ENCODE data around the gene UQCR11.
A peak's percentile ranks its signal among the peaks of the same experiment; 100 is the strongest.

UQCR11 gene

DNA sequence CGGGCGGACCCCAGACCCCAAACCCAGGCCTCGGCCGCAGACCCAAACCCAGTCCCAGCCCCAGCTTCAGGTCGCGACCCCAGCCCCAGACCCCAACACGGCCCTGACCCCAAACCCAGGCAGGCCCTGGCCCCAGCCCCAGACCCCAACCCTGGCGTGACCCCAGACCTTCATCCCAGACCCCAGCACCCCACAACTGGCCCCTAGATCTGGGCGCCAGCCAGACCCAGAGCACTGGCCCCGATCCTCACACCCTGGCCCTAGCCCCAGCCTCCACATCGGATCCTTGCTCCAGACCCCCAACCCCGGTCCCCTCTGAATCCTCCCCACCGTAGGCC is 20.1 kb downstream of the UQCR11 start:
- DNase-seq: no peak

DNA sequence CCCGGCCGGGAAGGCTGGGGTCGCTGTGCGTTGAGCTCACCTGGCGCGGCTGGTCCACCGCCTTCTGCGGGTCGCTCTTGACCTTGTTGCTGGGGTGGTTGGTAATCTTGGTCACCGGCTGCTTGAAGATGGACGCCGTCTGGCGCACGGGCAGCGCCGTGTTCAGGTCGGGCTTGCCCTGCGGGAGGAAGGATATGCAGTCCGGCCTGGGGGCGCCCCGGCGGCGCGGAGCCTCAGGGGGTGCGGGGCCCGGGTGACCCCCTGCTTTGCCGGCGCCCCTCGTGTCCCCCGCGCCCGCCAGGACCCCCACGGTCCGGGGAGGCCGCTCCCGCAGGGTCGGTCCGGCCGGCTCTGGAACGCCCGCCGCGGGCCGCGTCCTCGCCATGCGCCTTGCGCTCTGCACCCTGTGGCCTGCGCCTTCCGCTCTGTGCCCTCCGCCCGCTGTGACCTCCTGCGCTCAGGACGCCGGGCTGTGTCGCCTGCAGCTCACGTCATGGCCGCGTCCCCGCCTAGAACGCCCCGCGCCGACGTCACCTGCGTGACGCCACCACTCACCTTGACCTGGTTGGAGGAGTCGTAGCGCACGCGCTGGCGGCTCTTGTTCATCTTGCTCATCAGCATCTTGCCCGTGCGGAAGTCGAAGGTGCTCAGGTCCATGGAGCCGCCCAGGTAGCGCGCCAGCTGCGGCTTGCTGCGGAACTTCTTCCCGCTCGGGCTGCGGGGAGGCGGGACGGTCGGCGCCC is 20.6 kb downstream of the UQCR11 start:
- DNase-seq: no peak

DNA sequence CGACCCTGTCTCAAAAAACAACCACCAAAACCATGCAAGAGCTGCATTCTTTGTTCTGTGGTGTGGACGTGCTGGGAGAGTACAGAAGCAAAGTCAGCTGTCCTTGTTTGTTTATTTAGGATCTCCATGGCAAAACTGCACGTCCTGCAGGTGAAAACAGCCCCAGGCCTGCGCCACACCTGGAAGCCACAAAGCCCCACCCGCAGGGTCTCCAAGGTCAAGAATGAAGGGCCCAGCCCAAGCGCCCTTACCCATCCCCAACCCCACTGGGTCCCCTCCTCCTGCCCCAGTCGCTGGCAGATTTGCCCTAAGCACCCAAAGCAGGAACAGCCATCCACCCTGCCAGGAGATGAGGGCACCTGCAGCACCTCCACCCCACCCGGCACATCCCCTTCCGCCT is 23.1 kb downstream of the UQCR11 start:
- DNase-seq: no peak

DNA sequence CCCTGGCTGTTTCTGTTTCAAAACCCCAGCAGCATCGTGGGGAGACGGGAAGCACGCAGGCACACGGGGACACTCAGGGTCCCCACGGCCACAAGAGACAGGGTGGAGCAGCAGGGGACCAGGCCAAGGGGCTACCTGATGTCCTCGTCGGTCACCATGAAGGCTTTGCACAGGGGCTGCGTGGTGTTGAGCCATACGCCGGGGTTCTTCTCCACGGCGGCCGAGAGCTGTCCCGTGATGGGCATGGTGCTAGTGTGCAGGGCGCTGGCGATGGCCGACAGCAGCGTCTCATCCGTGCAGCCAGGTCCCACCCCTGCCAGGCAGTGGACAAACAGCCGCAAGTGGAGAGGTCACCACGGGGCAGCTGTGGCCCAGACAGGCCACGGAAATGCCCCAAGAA is 24.3 kb downstream of the UQCR11 start:
- no peak for DNase-seq

DNA sequence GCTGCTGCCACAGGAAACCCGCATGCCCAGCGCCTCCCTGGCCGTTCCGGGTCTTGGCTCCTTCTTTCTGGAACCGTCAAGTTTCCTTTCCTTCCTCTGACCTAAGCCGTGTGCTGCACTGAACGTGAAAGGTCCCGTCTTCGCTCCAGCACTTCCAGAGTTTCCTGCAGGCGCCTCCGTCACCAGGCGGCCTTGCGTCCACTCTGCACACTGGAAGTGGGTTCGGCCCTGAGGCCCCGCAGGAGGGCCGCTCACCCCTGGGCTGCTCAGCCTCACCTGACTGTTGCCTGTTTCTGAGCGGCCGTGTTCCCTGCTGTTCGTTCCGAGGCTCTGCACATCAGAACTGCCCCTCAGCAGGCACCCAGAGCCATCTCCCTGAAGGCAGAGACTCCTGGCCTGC is 24.9 kb downstream of the UQCR11 start:
- DNase-seq: no peak

DNA sequence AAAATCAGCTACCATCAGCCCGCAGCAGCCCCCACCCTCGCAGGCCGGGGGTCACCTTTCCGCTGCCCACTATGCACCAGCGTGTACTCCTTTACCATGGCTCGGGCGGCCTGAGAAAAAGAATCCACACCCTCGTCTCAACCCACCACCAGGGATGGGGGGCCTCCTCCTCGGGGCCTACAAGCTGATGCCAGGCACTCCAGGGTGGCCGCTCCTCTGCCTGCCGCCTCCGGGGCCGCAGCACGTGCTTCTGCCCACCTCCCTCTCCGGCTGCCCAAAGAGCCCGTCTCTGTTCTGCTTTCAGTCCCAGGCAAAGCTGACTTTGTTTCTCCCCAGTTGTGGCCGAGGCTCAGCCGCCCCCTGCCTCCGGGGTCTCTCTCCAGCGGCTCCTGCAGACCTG is 26.0 kb downstream of the UQCR11 start:
- DNase-seq: no peak

DNA sequence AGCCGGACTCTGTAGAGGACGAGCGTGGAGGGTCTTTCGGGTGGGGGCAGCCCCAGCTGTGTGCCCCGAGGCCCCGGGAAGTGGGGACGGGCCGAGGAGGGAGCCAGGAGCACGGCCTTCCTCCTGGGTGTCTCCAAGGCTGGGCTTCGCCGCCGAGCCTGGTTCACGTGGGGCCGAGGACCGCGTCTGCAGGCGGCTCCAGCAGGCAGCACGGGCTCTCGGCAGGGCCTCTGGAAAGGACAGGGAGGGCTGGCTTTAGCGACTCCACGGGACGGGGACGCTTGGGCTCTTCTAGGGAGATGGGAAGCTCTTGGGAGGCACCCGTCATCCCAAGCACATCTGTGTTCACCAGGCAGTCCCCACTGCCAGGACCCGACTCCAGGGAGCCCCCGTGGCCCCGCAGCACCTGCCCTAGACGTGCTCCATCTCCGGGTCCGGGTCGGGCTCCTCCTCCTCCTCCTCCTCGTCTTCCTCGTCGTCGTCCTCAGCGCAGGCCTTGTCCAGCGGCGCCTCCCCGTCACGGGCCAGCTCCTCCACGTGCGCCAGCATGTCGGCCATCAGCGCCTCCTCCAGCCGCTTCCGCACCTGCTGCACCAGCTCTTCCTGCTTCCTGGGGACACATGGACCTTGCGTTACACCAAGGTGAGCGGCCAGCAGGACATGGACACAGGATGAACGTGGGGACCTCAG is 27.2 kb downstream of the UQCR11 start:
- DNase-seq: no peak

DNA sequence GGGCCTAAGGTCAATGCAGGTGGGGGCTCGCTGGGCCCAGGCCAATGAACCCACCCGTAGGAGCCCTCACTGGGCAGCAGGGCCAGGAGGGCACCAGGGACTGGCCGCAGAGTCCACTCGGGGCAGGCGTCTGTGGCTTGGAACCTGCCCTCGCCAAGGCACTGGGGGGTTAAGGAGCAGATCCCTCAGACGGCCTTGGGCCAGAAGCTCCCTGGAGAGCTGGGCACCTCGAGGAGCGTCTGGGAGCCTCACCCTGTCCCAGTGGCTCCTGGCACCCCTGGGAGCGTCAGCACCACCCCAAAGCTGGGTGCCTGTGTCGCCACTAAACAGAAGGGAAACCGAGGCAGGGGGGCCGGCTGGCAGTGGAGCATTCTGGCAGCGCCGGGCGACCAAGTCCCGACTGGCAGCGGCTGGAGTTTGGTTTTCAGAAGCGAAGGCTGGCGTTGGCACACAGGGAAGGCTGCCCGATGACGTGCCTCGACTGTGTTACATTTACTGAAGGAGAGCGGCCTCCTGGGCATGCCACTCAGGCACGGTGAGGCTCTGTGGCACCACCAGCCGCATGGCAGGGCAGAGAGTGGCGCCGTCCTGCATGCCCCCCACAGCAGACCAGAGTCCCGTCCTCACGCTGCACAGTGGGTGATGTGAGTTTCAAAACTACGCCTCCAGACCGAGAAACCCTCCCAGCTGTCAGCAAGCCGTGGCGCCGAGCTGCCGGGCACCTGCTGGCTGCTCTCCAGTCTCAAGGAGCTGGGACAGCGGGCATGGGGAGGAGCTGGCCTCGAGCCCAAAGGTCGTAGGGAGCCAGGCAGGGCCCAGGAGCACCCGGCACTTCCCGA is 28.0 kb downstream of the UQCR11 start:
- no peak for DNase-seq

DNA sequence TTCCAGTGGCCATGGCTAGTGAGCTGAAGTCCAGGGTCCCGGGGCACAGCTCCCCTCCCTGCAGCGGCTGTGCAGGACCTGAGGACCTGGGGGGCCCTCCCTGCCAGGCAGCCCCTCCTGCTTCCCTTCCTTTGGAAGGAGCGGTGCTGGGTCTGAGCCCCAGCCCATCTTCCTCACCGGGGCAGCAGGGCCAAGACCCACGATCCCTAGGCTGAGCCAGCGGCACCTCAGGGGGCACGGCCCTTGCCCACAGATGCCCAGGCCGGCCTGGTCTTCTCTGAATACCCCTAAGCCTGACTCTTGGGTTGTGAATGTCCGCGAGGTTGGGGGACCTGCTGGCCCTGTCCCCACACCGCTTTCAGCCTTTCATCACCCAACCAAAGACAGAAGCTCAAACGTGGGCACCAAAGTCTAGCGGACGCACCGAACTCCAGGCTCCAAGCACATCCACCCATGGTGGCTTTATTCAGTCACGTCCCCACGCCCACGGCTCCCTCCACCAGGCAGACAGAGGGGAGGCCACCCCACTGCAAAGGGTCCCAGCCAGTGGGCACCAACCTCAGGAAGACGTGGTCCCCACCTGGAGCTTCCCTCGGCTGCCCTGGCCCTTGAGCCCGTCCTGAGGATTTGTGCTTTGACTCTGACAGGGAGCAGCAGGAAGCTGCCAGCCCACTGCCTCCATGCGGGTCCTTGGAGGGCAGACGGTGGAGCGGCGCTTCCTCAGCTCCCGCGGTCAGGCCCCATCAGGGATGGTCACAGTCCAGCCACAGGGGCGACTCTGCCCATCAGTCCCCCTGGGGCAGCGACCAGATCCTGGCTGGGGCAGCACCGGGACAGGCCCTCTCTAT is 28.8 kb downstream of the UQCR11 start:
- no peak for DNase-seq

DNA sequence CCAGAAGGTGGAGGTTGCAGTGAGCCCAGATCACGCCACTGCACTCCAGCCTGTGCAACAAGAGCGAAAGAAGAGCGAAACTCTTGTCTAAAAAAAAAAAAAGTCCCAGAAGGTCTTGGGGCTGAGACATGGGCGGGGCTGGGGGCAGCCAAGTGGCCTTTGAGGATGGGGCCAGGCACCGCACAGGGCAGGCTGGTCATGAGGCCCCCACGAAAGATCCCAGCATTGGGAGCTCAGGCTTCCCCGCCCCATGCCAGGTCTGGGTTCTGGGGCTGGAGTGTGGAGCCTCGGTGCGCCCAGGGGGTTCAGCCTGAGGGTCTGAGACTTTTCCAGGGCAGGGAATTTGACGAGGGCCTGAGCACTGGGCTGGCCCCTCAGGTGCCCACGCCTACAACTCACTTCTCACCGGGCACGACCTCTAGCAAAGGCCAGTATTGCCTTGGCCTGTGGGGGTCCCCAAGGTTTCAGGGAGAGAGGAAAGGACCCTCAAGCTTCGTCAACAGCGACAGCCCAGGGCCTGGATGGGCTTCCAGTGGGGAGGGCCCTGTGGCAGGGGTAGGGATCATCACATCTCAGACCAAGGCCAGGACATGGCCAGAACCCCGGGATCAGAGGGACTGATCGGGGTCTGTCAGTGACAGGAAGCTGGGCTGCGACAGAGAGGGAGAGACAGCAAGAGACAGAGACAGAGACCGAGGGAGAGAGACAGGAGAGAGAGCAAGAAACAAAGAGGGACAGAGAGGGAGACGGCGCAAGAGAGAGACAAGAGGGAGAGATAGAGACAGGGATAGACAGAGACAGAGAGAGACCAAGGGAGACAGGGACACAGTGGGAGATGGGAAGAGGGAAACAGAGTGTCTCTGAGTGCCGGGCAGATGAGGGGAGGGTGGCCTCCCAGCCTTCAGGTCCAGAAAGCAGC is 29.7 kb downstream of the UQCR11 start:
- DNase-seq: no peak

DNA sequence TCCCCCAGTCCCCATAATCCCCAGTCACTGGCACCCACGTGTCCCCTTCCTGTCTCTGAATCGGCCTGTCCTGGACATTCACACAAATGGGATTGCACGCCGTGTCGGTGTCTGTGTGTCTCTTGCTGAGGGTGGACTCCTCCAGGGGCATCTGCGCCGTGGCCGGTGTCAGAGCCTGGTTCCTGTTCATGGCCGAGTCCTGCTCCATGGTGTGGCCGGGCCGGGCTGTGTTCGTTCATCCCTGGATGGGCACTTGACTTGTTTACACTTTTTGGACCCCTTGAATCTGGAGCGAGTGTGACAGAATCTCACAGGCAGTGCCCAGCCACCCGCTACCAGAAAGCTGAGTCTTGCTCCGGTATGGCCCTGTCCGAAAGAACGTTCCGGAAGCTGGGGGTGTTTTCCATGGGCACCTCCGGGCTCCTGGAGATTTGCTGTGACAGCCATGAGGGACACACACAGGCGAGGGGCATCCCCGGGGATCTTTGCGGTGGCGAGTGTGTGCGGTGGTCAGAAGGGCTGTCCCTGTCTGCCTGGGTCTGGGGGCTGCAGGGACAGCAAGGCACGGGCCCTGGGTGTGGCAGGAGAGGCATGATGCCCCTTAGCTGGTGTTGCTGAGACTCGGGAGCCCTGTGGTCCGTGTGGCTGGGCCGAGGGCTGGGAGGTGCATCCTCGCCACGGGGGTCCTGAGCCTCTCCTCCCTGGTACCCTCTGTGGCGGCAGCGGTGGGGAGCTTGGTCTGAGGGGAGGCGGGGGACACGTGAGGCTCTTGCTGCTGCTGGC is 30.7 kb downstream of the UQCR11 start:
- DNase-seq: no peak

DNA sequence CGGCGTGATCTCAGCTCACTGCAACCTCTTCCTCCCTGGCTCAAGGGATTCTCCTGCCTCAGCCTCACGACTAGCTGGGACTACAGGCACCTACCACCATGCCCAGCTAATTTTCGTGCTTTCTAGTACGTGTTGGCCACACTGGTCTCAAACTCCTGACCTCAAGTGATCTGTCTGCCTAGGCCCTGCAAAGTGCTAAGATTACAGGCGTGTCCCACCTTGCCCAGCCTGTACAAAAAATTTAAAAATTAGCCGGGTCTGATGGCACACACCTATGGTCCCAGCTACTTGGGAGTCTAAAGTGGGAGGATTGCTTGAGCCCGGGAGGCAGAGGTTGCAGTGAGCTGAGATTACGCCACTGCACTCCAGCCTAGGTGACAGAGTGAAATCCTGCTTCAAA is 32.5 kb downstream of the UQCR11 start:
- DNase-seq: no peak

DNA sequence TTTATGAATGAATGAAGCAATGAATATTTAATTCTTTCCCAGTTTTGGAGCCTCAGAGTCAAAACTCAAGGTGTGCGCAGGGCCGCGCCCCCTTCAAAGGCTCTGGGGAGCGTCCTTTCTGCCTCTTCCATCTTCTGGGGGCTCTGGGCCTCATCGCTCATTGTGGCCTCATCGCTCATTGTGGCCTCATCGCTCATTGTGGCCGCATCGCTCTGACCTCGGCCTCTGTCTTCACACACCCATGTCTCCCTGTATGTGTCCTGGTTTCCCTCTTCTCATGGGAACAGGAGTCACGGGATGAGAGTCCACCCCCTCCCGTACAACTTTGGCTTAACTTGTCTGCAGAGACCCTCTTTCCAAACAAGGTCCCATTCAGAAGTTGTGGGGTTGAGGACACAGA is 33.9 kb downstream of the UQCR11 start:
- DNase-seq: no peak

DNA sequence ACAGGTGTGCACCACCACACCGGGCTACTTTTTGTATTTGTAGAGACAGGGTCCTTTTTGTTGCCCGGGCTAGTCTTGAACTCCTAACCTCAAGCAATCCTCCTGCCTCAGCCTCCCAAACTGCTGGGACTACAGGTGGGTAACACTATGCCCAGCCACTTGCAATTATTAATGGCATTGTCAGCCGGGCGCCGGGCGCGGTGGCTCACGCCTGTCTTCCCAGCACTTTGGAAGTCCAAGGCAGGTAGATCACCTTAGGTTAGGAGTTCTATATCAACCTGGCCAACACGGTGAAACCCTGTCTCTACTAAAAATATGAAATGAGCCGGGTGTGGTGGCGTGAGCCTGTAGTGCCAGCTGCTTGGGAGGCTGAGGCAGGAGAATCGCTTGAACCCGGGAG is 34.4 kb downstream of the UQCR11 start:
- DNase-seq: no peak

DNA sequence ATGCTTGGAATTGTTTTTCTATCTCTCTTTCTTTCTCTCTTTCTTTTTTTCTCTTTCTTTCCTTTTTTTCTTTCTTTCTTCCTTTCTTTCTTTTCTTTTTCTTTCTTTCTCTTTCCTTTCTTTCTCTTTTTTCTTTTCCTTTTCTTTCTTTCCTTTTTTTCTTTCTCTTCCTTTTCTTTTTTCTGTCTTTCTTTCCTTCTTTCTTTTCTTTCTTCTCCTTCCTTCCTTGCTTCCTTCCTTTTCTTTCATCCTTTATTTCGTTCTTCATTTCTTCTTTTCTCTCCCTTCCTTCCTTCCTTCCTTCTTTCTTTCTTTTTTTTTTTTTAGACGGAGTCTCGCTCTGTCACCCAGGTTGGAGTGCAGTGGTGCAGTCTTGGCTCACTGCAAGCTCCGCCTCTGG is 35.3 kb downstream of the UQCR11 start:
- no peak for DNase-seq

DNA sequence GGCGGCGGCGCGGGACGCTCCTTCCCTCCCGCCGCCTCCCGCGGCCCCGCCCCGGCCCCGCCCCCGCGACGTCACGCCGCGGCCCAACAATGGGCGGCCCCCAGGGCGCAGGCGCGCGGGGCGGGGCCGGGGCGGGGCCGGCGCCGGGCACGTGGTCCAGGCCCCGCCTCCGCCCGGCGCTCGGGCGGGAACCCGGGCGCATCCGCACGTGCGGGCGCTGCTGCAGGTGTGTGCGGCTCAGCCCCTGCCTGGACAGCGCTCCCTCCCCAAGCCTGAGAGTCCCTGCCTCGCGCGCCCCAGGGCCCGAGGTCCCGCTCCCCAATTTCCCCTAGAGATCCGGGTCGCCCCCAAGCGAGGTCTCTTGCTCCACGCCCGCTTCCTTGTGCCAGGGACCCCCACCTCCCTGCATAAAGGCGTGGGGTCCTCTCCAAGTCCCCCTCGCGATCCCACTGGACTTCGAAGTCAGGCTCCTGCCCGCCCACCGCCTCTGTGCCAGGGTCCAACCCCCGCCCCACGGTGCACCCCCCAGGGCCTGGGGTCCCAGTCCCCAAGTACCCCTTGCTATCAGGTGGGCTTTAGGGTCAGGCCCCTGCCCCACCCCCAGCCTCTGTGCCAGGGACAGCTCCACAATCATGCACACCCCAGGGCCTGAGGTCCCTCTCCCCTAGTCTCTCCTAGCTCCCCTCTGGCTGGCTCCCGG is 36.8 kb downstream of the UQCR11 start, which contains the start of gene MEX3D:
Gene MEX3D, minus strand, starts transcription at position 6 of the 700 bp plus-strand sequence. CDS start 267 bp downstream, outside the sequence.
- peak; percentile 28 for DNase-seq

DNA sequence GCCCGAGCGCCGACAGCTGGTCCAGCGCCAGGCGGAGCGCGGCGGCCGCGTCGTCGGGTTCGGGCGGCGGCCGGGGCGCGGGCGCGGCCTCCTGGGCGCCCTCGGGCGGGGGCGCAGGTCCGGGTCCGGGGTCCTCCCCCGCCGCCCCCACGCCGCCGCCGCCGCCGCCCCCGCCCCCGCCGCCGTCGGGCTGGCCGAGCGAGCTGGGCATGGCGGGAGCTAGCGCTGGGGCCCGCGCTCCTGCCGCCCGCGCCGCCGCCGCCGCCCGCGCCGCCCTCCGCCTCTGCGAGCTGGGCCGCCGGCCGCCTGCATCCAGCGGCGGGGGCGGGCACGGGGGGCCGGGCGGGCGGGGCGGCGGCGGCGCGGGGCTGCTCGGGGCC is 37.4 kb downstream of the UQCR11 start:
- no peak for DNase-seq

DNA sequence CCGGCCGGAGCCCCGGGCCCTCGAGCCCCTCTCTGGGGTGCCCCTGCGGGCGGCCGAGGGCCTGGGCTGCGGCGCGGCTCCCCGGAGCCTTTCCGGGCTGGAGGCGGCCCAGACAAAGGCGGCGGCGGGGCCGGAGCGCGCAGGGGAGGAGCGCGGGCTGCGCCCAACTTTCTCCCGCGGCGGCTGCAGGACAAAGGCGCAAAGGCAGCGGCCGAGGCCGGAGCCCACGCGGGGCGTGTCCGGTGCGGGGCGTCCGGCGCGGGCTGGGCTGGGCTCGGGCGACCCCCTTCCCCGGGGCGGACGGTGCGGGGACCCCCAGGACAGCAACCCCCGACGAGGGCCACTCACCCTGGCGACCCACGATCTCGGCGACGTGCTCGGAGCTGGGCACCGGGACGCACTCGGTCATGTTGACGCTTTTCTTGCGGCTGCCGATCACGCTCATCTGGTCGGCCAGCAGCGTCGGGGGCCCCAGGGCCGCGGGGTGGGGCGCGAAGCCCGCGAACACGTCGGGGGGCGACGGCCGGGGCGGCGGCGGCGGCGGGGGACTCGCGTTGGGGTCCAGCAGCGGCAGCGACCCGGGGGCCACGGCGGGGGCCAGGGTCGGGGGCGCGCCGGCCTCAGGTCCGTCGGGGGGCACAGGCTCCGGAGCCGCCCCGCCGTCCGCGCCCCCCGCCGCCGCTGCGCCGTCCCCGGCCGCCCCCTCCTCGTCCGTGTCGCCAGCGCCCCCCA is 38.0 kb downstream of the UQCR11 start:
- no peak for DNase-seq

DNA sequence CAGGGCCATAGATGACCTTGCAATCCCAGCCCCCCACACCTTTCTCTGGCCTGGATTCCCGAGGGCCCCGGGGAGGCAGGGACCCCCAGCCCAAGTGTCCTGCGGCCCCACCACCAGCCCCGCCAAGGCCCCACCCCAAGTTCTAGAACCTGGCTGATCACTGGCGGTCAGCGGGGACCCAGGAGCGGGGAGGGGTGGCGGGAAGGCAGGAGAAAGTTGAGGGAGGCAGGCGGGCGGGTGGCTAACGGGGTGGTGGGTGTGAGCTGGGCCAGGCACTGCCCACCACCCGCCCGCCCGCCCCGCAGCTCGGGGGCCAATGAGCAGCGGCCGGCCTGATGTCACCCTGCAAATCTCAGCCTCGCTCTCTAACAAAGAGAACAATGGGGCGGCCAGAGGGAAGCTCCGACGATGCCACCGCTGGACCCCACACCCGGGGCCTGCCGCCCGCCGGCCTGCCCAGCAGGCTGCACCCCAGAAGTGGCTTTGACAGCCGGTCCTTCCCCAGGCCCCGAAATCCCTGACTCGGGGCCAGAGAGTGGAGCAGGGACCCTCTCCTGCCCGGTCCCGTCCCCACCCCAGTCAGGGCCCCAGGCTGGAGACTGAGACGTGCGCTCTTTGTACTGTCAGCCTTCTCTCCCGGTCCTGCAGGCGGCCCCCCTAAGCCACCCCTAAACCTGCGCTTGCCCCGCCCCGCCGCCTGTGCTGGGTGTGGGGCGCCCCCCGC is 38.7 kb downstream of the UQCR11 start:
- DNase-seq: peak; percentile 32

Measured in NCI-H2171 treated with DMSO at 0.1 percent for 48 hours (cell line).